ENCODE results near the gene ZNF771.

The ZNF771 gene

DNA sequence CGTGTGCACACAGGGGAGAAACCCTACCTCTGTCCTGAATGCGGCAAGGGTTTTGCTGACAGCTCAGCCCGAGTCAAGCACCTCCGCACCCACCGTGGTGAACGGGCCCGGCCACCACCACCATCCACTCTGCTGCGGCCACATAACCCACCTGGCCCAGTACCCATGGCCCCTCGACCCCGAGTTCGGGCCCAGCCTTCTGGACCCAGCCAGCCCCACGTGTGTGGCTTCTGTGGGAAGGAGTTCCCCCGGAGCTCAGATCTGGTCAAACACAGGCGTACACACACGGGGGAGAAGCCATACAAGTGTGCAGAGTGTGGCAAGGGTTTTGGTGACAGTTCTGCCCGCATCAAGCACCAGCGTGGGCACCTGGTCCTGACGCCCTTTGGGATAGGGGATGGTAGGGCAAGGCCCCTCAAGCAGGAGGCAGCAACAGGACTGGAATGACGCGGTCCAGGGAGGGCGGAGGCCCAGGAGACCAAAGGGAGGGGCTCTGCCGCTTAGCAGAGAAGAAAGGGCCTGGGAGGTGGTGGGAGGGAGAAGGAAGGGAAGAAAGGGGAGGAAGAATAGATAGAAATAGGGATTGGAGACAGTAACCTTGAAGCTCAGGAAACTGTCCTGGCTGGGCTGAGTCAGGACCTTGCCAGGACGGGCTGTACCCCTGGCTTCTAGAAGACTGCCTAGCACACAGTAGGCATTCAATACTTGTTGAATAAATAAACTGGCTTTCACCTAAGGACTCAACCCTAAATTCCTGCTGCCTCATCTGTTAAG, 8.6 kb upstream of the ZNF771 start:
- no peak for DNase-seq (ENCODE audit: low spot score)

- DNase-seq (ENCODE audit: low spot score), result no peak
These were observed 7.8 kb upstream of the ZNF771 start for GRCh38 chr16:30399435-30400186.

- no peak for DNase-seq (ENCODE audit: low spot score)
These were observed 5.5 kb upstream of the ZNF771 start for GRCh38 chr16:30401768-30402425.

DNA sequence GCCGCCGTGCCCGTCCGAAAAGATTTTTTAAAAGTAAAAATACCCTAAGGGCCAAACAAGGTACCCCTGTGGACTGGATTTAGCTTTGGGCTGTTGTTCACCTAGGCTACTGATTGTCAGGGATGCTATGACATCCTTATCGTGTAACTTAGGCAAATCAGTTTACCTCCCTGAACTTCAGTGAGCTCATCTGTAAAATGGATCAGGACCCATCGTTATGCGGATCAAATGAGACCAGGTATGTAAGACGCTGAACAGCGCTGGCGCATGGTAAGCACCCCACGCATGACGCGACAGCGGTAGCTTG, 658 bp upstream of the ZNF771 start:
- no peak for DNase-seq (ENCODE audit: low spot score)

DNA sequence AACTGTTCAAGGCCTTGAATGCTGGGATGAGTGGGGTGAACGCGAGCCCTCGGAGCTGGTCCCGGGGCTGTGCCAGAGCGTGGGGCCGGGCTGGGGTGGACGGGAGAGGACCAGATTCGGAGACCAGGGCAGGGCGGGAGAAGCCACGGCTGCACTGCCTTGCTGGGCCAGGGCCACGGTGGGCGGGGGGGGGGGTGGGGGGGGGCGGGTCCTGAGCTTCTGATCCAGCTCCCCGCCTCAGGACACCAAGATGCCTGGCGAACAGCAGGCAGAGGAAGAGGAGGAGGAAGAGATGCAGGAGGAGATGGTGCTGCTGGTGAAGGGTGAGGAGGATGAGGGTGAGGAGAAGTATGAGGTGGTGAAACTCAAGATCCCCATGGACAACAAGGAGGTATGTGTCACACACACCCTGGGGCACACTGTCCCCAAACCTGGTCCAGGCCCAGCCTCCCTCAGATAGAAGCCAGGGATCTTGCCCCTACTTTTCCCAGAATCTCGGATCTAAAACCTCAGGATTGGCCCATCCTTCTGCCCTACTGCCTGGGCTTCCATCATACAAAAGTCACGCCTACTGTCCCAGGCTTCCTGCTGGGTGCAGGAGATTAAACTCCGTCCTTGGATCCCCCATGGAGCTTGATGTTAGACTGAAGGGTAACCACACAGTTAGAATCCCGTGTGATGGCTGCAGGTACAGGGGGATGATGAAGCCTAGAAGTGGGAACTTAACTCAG, 563 bp downstream of the ZNF771 start:
- peak; percentile 76 for DNase-seq (ENCODE audit: low spot score)

- peak; percentile 90 for DNase-seq (ENCODE audit: low spot score)
These were observed 2.0 kb downstream of the ZNF771 start for GRCh38 chr16:30409125-30410060.

- no peak for DNase-seq (ENCODE audit: low spot score)
These were observed 5.9 kb downstream of the ZNF771 start for GRCh38 chr16:30413112-30413806.

- no peak for DNase-seq (ENCODE audit: low spot score)
These were observed 6.8 kb downstream of the ZNF771 start for GRCh38 chr16:30414159-30414558.

GRCh38 chr16:30416047-30416603, 8.7 kb downstream of the ZNF771 start:
- DNase-seq (ENCODE audit: low spot score), result no peak

- no peak for DNase-seq (ENCODE audit: low spot score)
These were observed 9.5 kb downstream of the ZNF771 start for GRCh38 chr16:30416624-30417528.

DNA sequence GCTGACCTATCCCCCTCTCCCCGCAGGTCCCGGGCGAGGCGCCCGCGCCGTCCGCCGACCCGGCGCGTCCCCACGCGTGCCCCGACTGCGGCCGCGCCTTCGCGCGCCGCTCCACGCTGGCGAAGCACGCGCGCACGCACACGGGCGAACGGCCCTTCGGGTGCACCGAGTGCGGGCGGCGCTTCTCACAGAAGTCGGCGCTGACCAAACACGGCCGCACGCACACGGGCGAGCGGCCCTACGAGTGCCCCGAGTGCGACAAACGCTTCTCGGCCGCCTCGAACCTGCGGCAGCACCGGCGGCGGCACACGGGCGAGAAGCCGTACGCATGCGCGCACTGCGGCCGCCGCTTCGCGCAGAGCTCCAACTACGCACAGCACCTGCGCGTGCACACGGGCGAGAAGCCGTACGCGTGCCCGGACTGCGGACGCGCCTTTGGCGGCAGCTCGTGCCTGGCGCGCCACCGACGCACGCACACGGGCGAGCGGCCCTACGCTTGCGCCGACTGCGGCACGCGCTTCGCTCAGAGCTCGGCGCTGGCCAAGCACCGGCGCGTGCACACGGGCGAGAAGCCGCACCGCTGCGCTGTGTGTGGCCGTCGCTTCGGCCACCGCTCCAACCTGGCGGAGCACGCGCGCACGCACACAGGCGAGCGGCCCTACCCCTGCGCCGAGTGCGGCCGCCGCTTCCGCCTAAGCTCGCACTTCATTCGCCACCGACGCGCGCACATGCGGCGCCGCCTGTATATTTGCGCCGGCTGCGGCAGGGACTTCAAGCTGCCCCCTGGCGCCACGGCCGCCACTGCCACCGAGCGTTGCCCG, 10.3 kb downstream of the ZNF771 start:
- peak; percentile 95 for DNase-seq (ENCODE audit: low spot score)

GRCh38 chr16:30418350-30419181, 11.2 kb downstream of the ZNF771 start:
- DNase-seq (ENCODE audit: low spot score), result no peak

GRCh38 chr16:30421010-30421409, 13.6 kb downstream of the ZNF771 start:
- no peak for DNase-seq (ENCODE audit: low spot score)

DNA sequence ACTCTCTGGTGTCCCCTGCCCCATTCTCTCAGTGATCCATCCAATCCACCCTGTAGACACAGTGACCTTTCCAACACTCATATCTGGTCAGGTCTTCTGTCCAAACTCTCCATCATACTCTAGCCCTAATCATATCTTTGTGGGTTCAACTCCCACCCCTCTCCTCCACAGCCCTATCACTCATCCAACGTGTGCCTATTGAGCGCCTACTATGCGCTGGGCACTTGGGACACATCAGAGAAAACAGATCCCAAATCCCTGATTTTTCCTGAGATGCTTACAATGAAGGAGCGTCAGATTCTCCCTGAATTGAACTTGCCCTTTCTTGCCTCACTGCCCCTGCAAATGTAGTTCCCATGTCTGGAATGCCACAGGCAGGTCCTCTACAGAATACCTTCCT, 20.6 kb downstream of the ZNF771 start:
- DNase-seq (ENCODE audit: low spot score), result no peak

GRCh38 chr16:30429418-30429677, 21.9 kb downstream of the ZNF771 start:
- no peak for DNase-seq (ENCODE audit: low spot score)

GRCh38 chr16:30429678-30430427, 22.4 kb downstream of the ZNF771 start, which contains the start of gene DCTPP1:
TSS of gene DCTPP1 (minus strand) at chr16:30430030. CDS start at chr16:30429980, 50 bp downstream.
- DNase-seq (ENCODE audit: low spot score), result peak; percentile 95

DNA sequence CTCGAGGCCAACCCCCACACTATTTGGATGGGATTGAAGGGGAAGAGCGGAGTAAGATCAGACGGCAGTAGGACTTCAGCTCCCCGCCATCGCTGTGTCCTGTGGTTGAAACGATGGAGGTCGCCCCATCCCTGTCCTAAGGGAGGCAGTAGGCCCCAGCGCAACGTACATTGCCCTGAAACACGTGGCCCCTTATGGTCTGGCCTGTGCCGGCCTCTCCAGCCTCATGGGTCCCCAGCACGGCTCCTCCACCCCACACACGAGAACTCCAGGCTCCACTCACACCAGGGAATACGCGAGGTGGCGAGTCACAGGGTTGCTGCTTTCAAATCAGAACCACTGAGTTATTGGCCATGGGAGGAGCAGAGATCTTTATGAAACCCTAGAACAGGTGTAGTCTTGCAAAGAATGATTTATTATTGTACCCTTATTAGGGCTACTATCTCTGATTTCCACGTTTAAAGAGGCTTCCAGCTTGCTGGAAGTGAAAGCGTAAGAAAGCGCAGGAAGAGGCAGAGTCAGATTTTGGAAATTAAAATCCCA, 23.1 kb downstream of the ZNF771 start:
- peak; percentile 20 for DNase-seq (ENCODE audit: low spot score)

Measured in AG20443 (cell line).